Esophagus squamous epithelium (tissue), 4 donors: ENCODE results near the gene ADAMTS3.

Experiments
- CTCF ChIP-seq, 6 experiments: fragments of 450-650 bp in 4 of 6; fragments of 200-600 bp in 2 of 6; sonication (generic) in 2 of 6; IDR thresholded peaks; one replicate each; pipeline ENCODE4 v1.5.1; 2016 to 2019; ENCODE audit warnings: antibody characterized with exemption in 6 of 6, mild to moderate bottlenecking in 4 of 6, moderate library complexity in 4 of 6
- POLR2A ChIP-seq, 4 donors: fragments of 450-650 bp; IDR thresholded peaks; one replicate each; pipeline ENCODE4 v1.6.1; 2017; ENCODE audit warnings: antibody characterized with exemption in 4 of 4, mild to moderate bottlenecking in 4 of 4, moderate library complexity in 3 of 4

DNA sequence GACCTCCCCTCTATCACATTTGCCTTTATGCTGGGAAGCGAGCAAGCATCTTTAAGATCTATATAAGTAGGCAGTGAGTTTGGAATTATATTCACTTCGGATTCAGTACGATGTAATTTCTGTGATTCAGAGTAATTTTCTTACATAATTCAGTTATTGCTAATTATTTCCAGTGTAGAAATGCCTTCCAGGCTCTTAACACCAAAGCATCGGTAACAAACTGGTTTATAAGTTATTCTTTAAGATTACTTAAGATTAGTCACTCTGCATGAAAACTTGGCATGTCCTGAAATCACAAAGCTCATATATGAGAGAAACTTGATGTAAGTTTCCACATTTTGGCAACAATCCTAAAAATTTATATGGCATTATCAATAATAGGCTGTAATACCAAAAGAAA, 120.8 kb downstream of the ADAMTS3 start:
- TF ChIP-seq POLR2A (IDR thresholded peaks at IDR 0.05) (no peak), CTCF (IDR thresholded peaks at IDR 0.05) (no peak)
